GM12874 (cell line): ENCODE data around the gene BTBD2.

Experiments used
- TF ChIP-seq, protein P1 (sequence below): IDR thresholded peaks from 2 replicates; pipeline ENCODE4 v1.5.1; 2011; ENCODE audit warnings: low read depth, mild to moderate bottlenecking, control low read depth, low read length, moderate library complexity; ENCODE audit not compliant: insufficient read depth

BTBD2 gene

GRCh38 chr19:1936430-1936829 lies 79.1 kb downstream of the BTBD2 start:
- TF ChIP-seq, protein P1, sequence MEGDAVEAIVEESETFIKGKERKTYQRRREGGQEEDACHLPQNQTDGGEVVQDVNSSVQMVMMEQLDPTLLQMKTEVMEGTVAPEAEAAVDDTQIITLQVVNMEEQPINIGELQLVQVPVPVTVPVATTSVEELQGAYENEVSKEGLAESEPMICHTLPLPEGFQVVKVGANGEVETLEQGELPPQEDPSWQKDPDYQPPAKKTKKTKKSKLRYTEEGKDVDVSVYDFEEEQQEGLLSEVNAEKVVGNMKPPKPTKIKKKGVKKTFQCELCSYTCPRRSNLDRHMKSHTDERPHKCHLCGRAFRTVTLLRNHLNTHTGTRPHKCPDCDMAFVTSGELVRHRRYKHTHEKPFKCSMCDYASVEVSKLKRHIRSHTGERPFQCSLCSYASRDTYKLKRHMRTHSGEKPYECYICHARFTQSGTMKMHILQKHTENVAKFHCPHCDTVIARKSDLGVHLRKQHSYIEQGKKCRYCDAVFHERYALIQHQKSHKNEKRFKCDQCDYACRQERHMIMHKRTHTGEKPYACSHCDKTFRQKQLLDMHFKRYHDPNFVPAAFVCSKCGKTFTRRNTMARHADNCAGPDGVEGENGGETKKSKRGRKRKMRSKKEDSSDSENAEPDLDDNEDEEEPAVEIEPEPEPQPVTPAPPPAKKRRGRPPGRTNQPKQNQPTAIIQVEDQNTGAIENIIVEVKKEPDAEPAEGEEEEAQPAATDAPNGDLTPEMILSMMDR = no peak

- TF ChIP-seq, protein P1 = no peak
These were observed 79.9 kb downstream of the BTBD2 start for GRCh38 chr19:1935484-1936208.
